Measurements from ENCODE around the gene OR4D2. TPM values are rescaled to one million over a fixed set of nuclear protein-coding genes. Genes with fewer than 3 reads are reported as not detected.

Gene OR4D2
- total RNA-seq, 1 donor from 2014 or later: not detected

- TF ChIP-seq CTCF (IDR thresholded peaks at IDR 0.05; ENCODE audit: unreplicated experiment): no peak
- DNase-seq (ENCODE audit: low spot score, unreplicated experiment): no peak
- Mint-ChIP-seq H3K27me3 (peaks cover 42% of the 10 kb centered on the region), H3K36me3 (ENCODE audit: insufficient read depth) (no peaks in the 10 kb centered on the region), H3K9me3 (ENCODE audit: low read depth) (no peaks in the 10 kb centered on the region), H3K27ac (no peak overlapping the region), H3K4me1 (ENCODE audit: low read depth) (no peaks in the 10 kb centered on the region), H3K4me3 (ENCODE audit: low read depth) (no peak overlapping the region)
These were observed 29.8 kb downstream of the OR4D2 start for GRCh38 chr17:58196610-58197009.

- no peaks in the 10 kb centered on the region for H3K9me3 Mint-ChIP-seq (ENCODE audit: low read depth)
- H3K4me3 Mint-ChIP-seq (ENCODE audit: low read depth): no peak overlapping the region
- no peaks in the 10 kb centered on the region for H3K4me1 Mint-ChIP-seq (ENCODE audit: low read depth)
- peak overlapping the region; percentile 10 for H3K27ac Mint-ChIP-seq
- H3K27me3 Mint-ChIP-seq: peaks cover 39% of the 10 kb centered on the region
- DNase-seq (ENCODE audit: low spot score, unreplicated experiment): peak; percentile 41
- peak; percentile 68 for TF ChIP-seq CTCF (IDR thresholded peaks at IDR 0.05; ENCODE audit: unreplicated experiment)
- peaks cover 1% of the 10 kb centered on the region for H3K36me3 Mint-ChIP-seq (ENCODE audit: insufficient read depth)
These were observed 33.3 kb downstream of the OR4D2 start for GRCh38 chr17:58200024-58200633.

- peaks cover 2% of the 10 kb centered on the region for H3K4me1 Mint-ChIP-seq (ENCODE audit: low read depth)
- H3K27me3 Mint-ChIP-seq: peaks cover 20% of the 10 kb centered on the region
- DNase-seq (ENCODE audit: low spot score, unreplicated experiment): no peak
- TF ChIP-seq CTCF (IDR thresholded peaks at IDR 0.05; ENCODE audit: unreplicated experiment): no peak
- no peak overlapping the region for H3K4me3 Mint-ChIP-seq (ENCODE audit: low read depth)
- H3K36me3 Mint-ChIP-seq (ENCODE audit: insufficient read depth): peaks cover 3% of the 10 kb centered on the region
- no peak overlapping the region for H3K27ac Mint-ChIP-seq
- H3K9me3 Mint-ChIP-seq (ENCODE audit: low read depth): no peaks in the 10 kb centered on the region
These were observed 36.1 kb downstream of the OR4D2 start for GRCh38 chr17:58202859-58203258.

GRCh38 chr17:58204796-58205195 lies 38.0 kb downstream of the OR4D2 start:
- peaks cover 4% of the 10 kb centered on the region for H3K27me3 Mint-ChIP-seq
- H3K36me3 Mint-ChIP-seq (ENCODE audit: insufficient read depth): peaks cover 9% of the 10 kb centered on the region
- no peak overlapping the region for H3K27ac Mint-ChIP-seq
- H3K9me3 Mint-ChIP-seq (ENCODE audit: low read depth): no peaks in the 10 kb centered on the region
- peaks cover 17% of the 10 kb centered on the region for H3K4me1 Mint-ChIP-seq (ENCODE audit: low read depth)
- TF ChIP-seq CTCF (IDR thresholded peaks at IDR 0.05; ENCODE audit: unreplicated experiment): no peak
- H3K4me3 Mint-ChIP-seq (ENCODE audit: low read depth): no peak overlapping the region
- DNase-seq (ENCODE audit: low spot score, unreplicated experiment): no peak

GRCh38 chr17:58205936-58206335 lies 39.2 kb downstream of the OR4D2 start:
- peaks cover 18% of the 10 kb centered on the region for H3K36me3 Mint-ChIP-seq (ENCODE audit: insufficient read depth)
- peaks cover 17% of the 10 kb centered on the region for H3K4me1 Mint-ChIP-seq (ENCODE audit: low read depth)
- H3K9me3 Mint-ChIP-seq (ENCODE audit: low read depth): no peaks in the 10 kb centered on the region
- no peak for TF ChIP-seq CTCF (IDR thresholded peaks at IDR 0.05; ENCODE audit: unreplicated experiment)
- H3K27ac Mint-ChIP-seq: no peak overlapping the region
- DNase-seq (ENCODE audit: low spot score, unreplicated experiment): no peak
- H3K27me3 Mint-ChIP-seq: no peaks in the 10 kb centered on the region
- no peak overlapping the region for H3K4me3 Mint-ChIP-seq (ENCODE audit: low read depth)
